Measurements from ENCODE around the gene ST6GAL1.

Gene ST6GAL1

GRCh38 chr3:187044206-187044605, 113.9 kb downstream of the ST6GAL1 start:
- TF ChIP-seq CTCF (IDR thresholded peaks at IDR 0.05), result no peak

- no peak for TF ChIP-seq CTCF (IDR thresholded peaks at IDR 0.05)
These were observed 114.7 kb downstream of the ST6GAL1 start for GRCh38 chr3:187044867-187045552.

GRCh38 chr3:187046033-187046432, 115.7 kb downstream of the ST6GAL1 start:
- no peak for TF ChIP-seq CTCF (IDR thresholded peaks at IDR 0.05)

GRCh38 chr3:187049462-187050101, 119.3 kb downstream of the ST6GAL1 start:
- no peak for TF ChIP-seq CTCF (IDR thresholded peaks at IDR 0.05)

GRCh38 chr3:187051066-187051465, 120.7 kb downstream of the ST6GAL1 start:
- no peak for TF ChIP-seq CTCF (IDR thresholded peaks at IDR 0.05)

GRCh38 chr3:187051724-187052366, 121.5 kb downstream of the ST6GAL1 start:
- no peak for TF ChIP-seq CTCF (IDR thresholded peaks at IDR 0.05)

- no peak for TF ChIP-seq CTCF (IDR thresholded peaks at IDR 0.05)
These were observed 131.4 kb downstream of the ST6GAL1 start for GRCh38 chr3:187061748-187062147.

Data from LNCAP (cell line).